ENCODE measurements around the gene YIF1A.

The YIF1A gene

GRCh38 chr11:66331542-66332370, 42.8 kb upstream of the YIF1A start:
- no peak overlapping the region for H3K4me3 ChIP-seq (ENCODE audit: low read depth, low read length)
- TF ChIP-seq MYC (IDR thresholded peaks at IDR 0.05; ENCODE audit: low read depth, low read length) = no peak
- TF ChIP-seq POLR2A (IDR thresholded peaks at IDR 0.05; ENCODE audit: extremely low read depth, insufficient read length) = no peak
- no peak for TF ChIP-seq CTCF (IDR thresholded peaks at IDR 0.05; ENCODE audit: low read depth, low read length)
- TF ChIP-seq MAX (IDR thresholded peaks at IDR 0.05; ENCODE audit: low read depth, low read length) = no peak
- no peak for DNase-seq (ENCODE audit: low read depth)

GRCh38 chr11:66330931-66331330, 42.0 kb upstream of the YIF1A start:
- no peak overlapping the region for H3K4me3 ChIP-seq (ENCODE audit: low read depth, low read length)
- no peak for TF ChIP-seq CTCF (IDR thresholded peaks at IDR 0.05; ENCODE audit: low read depth, low read length)
- TF ChIP-seq POLR2A (IDR thresholded peaks at IDR 0.05; ENCODE audit: extremely low read depth, insufficient read length) = no peak
- TF ChIP-seq MYC (IDR thresholded peaks at IDR 0.05; ENCODE audit: low read depth, low read length) = no peak
- TF ChIP-seq MAX (IDR thresholded peaks at IDR 0.05; ENCODE audit: low read depth, low read length) = no peak
- DNase-seq (ENCODE audit: low read depth) = no peak

- no peak for DNase-seq (ENCODE audit: low read depth)
- no peak overlapping the region for H3K4me3 ChIP-seq (ENCODE audit: low read depth, low read length)
- TF ChIP-seq CTCF (IDR thresholded peaks at IDR 0.05; ENCODE audit: low read depth, low read length) (no peak), MYC (IDR thresholded peaks at IDR 0.05; ENCODE audit: low read depth, low read length) (no peak), POLR2A (IDR thresholded peaks at IDR 0.05; ENCODE audit: extremely low read depth, insufficient read length) (no peak), MAX (IDR thresholded peaks at IDR 0.05; ENCODE audit: low read depth, low read length) (no peak)
Measured at GRCh38 chr11:66329165-66329673, 40.3 kb upstream of the YIF1A start.

- H3K4me3 ChIP-seq (ENCODE audit: low read depth, low read length) = no peak overlapping the region
- DNase-seq (ENCODE audit: low read depth) = peak; percentile 91
- no peak for TF ChIP-seq POLR2A (IDR thresholded peaks at IDR 0.05; ENCODE audit: extremely low read depth, insufficient read length)
- TF ChIP-seq MYC (IDR thresholded peaks at IDR 0.05; ENCODE audit: low read depth, low read length) = peak; percentile 100
- TF ChIP-seq CTCF (IDR thresholded peaks at IDR 0.05; ENCODE audit: low read depth, low read length) = peak; percentile 89
- TF ChIP-seq MAX (IDR thresholded peaks at IDR 0.05; ENCODE audit: low read depth, low read length) = peak; percentile 99
Measured at GRCh38 chr11:66328302-66329144, 39.6 kb upstream of the YIF1A start.

- no peak for TF ChIP-seq POLR2A (IDR thresholded peaks at IDR 0.05; ENCODE audit: extremely low read depth, insufficient read length)
- no peak for TF ChIP-seq MYC (IDR thresholded peaks at IDR 0.05; ENCODE audit: low read depth, low read length)
- no peak for TF ChIP-seq MAX (IDR thresholded peaks at IDR 0.05; ENCODE audit: low read depth, low read length)
- TF ChIP-seq CTCF (IDR thresholded peaks at IDR 0.05; ENCODE audit: low read depth, low read length) = no peak
- no peak overlapping the region for H3K4me3 ChIP-seq (ENCODE audit: low read depth, low read length)
- DNase-seq (ENCODE audit: low read depth) = no peak
Measured at GRCh38 chr11:66328031-66328301, 39.0 kb upstream of the YIF1A start.
